OCI-LY1 (cell line): ENCODE measurements around the gene FAM47E.
A peak's percentile ranks its signal among the peaks of the same experiment; 100 is the strongest.

ENCODE experiments used
- CTCF ChIP-seq: fragments of 200-600 bp; sonication (generic), shearing (Covaris generic); IDR thresholded peaks from 2 replicates; pipeline ENCODE4 v1.5.1; 2017; ENCODE audit warnings: mild to moderate bottlenecking, antibody characterized with exemption, low read length, moderate library complexity, mixed read lengths
- EZH2 ChIP-seq: fragments of 200-600 bp; sonication (generic), shearing (Covaris generic); IDR thresholded peaks from 2 replicates; pipeline ENCODE4 v1.8.0; 2017; ENCODE audit warnings: borderline replicate concordance, mixed run types, mild to moderate bottlenecking, antibody characterized with exemption, low read length, moderate library complexity, mixed read lengths

GRCh38 chr4:76214177-76214675 is 37.3 kb upstream of the FAM47E start:
- TF ChIP-seq CTCF (peak; percentile 4; the same call in 1 of the 2 replicates), EZH2 (no peak)
